C4-2B (cell line): ENCODE measurements around the gene GNPAT.
"Not testable (repeated sequence)": the region's sequence is repeated elsewhere in the genome, so short reads cannot be mapped to it uniquely, and the experiment has no call there.

Source experiments
- H3K27ac ChIP-seq: fragments of 450-650 bp; 2 replicates; pipeline ENCODE4 v1.5.1; 2017
- CTCF ChIP-seq: fragments of 450-650 bp; conservative IDR thresholded peaks from 2 replicates; pipeline ENCODE4 v1.5.1; 2017; ENCODE audit warnings: mild to moderate bottlenecking
- ZFX ChIP-seq: fragments of 450-650 bp; IDR thresholded peaks from 2 replicates; pipeline ENCODE4 v1.6.1; 2017

GNPAT gene

GRCh38 chr1:231206856-231207255, 34.2 kb upstream of the GNPAT start:
- TF ChIP-seq ZFX (no peak), CTCF (no peak)
- H3K27ac ChIP-seq = no peak overlapping the region

- no peak for TF ChIP-seq CTCF
- TF ChIP-seq ZFX = no peak
- no peak overlapping the region for H3K27ac ChIP-seq
Measured at GRCh38 chr1:231207437-231207836, 33.6 kb upstream of the GNPAT start.

- H3K27ac ChIP-seq = no peak overlapping the region
- TF ChIP-seq CTCF = no peak
- no peak for TF ChIP-seq ZFX
Measured at GRCh38 chr1:231208980-231209379, 32.0 kb upstream of the GNPAT start.

GRCh38 chr1:231209531-231209930, 31.5 kb upstream of the GNPAT start:
- H3K27ac ChIP-seq = no peak overlapping the region
- TF ChIP-seq CTCF = no peak
- TF ChIP-seq ZFX = no peak

GRCh38 chr1:231210126-231210525, 30.9 kb upstream of the GNPAT start:
- no peak overlapping the region for H3K27ac ChIP-seq
- TF ChIP-seq CTCF (no peak), ZFX (no peak)

- H3K27ac ChIP-seq = peak overlapping the region; percentile 44
- TF ChIP-seq ZFX (no peak), CTCF (peak; percentile 96)
Measured at GRCh38 chr1:231211005-231211857, 29.8 kb upstream of the GNPAT start.

GRCh38 chr1:231212301-231212700, 28.7 kb upstream of the GNPAT start:
- not testable (repeated sequence) for H3K27ac ChIP-seq
